ENCODE results near the gene SLC27A3. TPM values are rescaled to one million over a fixed set of nuclear protein-coding genes. Genes with fewer than 3 reads are reported as not detected.
"Not testable (repeated sequence)": the region's sequence is repeated elsewhere in the genome, so short reads cannot be mapped to it uniquely, and the experiment has no call there.

SLC27A3 gene
- polyA plus RNA-seq, 3 donors, result 36.4 to 44.4 (median 40.0) TPM

GRCh38 chr1:153776845-153777370 lies 1.7 kb downstream of the SLC27A3 start:
- DNase-seq, result no peak

- DNase-seq, result no peak
Observed at GRCh38 chr1:153777648-153778047, 2.4 kb downstream of the SLC27A3 start.

GRCh38 chr1:153778051-153778823 lies 3.0 kb downstream of the SLC27A3 start:
- DNase-seq, result no peak

GRCh38 chr1:153778824-153779519 lies 3.8 kb downstream of the SLC27A3 start:
- no peak for DNase-seq

GRCh38 chr1:153779781-153780541 lies 4.8 kb downstream of the SLC27A3 start:
- no peak for DNase-seq

GRCh38 chr1:153780551-153780950 lies 5.3 kb downstream of the SLC27A3 start:
- no peak for DNase-seq

GRCh38 chr1:153782648-153783047 lies 7.4 kb downstream of the SLC27A3 start:
- DNase-seq, result not testable (repeated sequence)

- DNase-seq, result peak; percentile 89
Observed at GRCh38 chr1:153783233-153784190, 8.3 kb downstream of the SLC27A3 start.

GRCh38 chr1:153786038-153786790 lies 11.0 kb downstream of the SLC27A3 start:
- no peak for DNase-seq

- no peak for DNase-seq
Observed at GRCh38 chr1:153789478-153790034, 14.3 kb downstream of the SLC27A3 start.

- peak; percentile 89 for DNase-seq
Observed at GRCh38 chr1:153790313-153790965, 15.2 kb downstream of the SLC27A3 start.

GRCh38 chr1:153790966-153791647 lies 15.9 kb downstream of the SLC27A3 start:
- no peak for DNase-seq

- DNase-seq, result no peak
Observed at GRCh38 chr1:153791648-153792253, 16.5 kb downstream of the SLC27A3 start.

- DNase-seq, result no peak
Observed at GRCh38 chr1:153792631-153793041, 17.4 kb downstream of the SLC27A3 start.

GRCh38 chr1:153793261-153793972 lies 18.2 kb downstream of the SLC27A3 start:
- DNase-seq, result no peak

GRCh38 chr1:153793973-153794615 lies 18.9 kb downstream of the SLC27A3 start:
- DNase-seq, result no peak

Data from renal pelvis (tissue), 4 donors.